AG04449 (cell line): Measurements from ENCODE around the gene GSC.
A peak's percentile ranks its signal among the peaks of the same experiment; 100 is the strongest.
"Not testable (repeated sequence)": the region's sequence is repeated elsewhere in the genome, so short reads cannot be mapped to it uniquely, and the experiment has no call there.

Source experiments
- CTCF ChIA-PET: fragments of 350-600 bp; formaldehyde crosslinking; extraction: SDS; loops from one replicate; lab custom pipeline; 2021; ENCODE audit warnings: antibody characterized with exemption; lab: Yijun Ruan, JAX
- POLR2A ChIA-PET: fragments of 400-600, 350-600 bp; formaldehyde crosslinking; extraction: SDS; loops from one replicate; lab custom pipeline; 2020; ENCODE audit warnings: antibody characterized with exemption, inconsistent platforms; lab: Yijun Ruan, JAX
- DNase-seq: peaks from one replicate; pipeline ENCODE4 v3.0.0-alpha.2; 2010; ENCODE audit warnings: low read depth, low spot score
- H3K4me3 ChIP-seq: 2 replicates; pipeline ENCODE4 v1.5.1; 2011; ENCODE audit warnings: low read depth, mild to moderate bottlenecking, control low read depth, low read length
- CTCF ChIP-seq: IDR thresholded peaks from one replicate; pipeline ENCODE4 v1.5.1; 2011; ENCODE audit warnings: mild to moderate bottlenecking, moderate library complexity, low read length, control low read depth, inconsistent platforms; ENCODE audit not compliant: insufficient read depth; ENCODE audit errors: missing control alignments

The GSC gene

GRCh38 chr14:94769391-94770250 is at the start of gene GSC:
GSC (minus strand) TSS chr14:94770113; CDS start chr14:94770015, 98 bp downstream.
- ChIA-PET CTCF (no interaction called here), POLR2A (no interaction called here)
- no peak for TF ChIP-seq CTCF
- no peak for DNase-seq
- peak within 1 kb of the TSS; percentile 52 for H3K4me3 ChIP-seq

- ChIA-PET CTCF (no interaction called here), POLR2A (no interaction called here)
- DNase-seq: no peak
- no peak overlapping the region for H3K4me3 ChIP-seq
- no peak for TF ChIP-seq CTCF
These were observed 49.6 kb upstream of the GSC start for GRCh38 chr14:94819531-94819930.

- DNase-seq: no peak
- no peak overlapping the region for H3K4me3 ChIP-seq
- ChIA-PET CTCF (interaction anchor here (1.7 kb wide), 1 partner anchor 169 kb away, joined by 3 read pairs; no protein-coding TSS in a partner anchor), POLR2A (no interaction called here)
- no peak for TF ChIP-seq CTCF
These were observed 46.2 kb upstream of the GSC start for GRCh38 chr14:94816113-94816512.

- POLR2A ChIA-PET: no interaction called here
- H3K4me3 ChIP-seq: no peak overlapping the region
- CTCF ChIA-PET: no interaction called here
- TF ChIP-seq CTCF: no peak
- DNase-seq: no peak
These were observed 35.9 kb upstream of the GSC start for GRCh38 chr14:94805680-94806288.

GRCh38 chr14:94801225-94801624 is 31.3 kb upstream of the GSC start:
- no peak for TF ChIP-seq CTCF
- ChIA-PET POLR2A (no interaction called here), CTCF (no interaction called here)
- H3K4me3 ChIP-seq: no peak overlapping the region
- no peak for DNase-seq

- POLR2A ChIA-PET: interaction anchor here (0.6 kb wide), 1 partner anchor 38 kb away, joined by 3 read pairs; no protein-coding TSS in a partner anchor
- CTCF ChIA-PET, DNase-seq, H3K4me3 ChIP-seq: not testable (repeated sequence)
These were observed 30.9 kb upstream of the GSC start for GRCh38 chr14:94800764-94801163.

- TF ChIP-seq CTCF: no peak
- no peak for DNase-seq
- CTCF ChIA-PET: no interaction called here
- POLR2A ChIA-PET: no interaction called here
- no peak overlapping the region for H3K4me3 ChIP-seq
These were observed 28.0 kb upstream of the GSC start for GRCh38 chr14:94797887-94798286.
